ENCODE data around the gene UBE2C.

Gene UBE2C

DNA sequence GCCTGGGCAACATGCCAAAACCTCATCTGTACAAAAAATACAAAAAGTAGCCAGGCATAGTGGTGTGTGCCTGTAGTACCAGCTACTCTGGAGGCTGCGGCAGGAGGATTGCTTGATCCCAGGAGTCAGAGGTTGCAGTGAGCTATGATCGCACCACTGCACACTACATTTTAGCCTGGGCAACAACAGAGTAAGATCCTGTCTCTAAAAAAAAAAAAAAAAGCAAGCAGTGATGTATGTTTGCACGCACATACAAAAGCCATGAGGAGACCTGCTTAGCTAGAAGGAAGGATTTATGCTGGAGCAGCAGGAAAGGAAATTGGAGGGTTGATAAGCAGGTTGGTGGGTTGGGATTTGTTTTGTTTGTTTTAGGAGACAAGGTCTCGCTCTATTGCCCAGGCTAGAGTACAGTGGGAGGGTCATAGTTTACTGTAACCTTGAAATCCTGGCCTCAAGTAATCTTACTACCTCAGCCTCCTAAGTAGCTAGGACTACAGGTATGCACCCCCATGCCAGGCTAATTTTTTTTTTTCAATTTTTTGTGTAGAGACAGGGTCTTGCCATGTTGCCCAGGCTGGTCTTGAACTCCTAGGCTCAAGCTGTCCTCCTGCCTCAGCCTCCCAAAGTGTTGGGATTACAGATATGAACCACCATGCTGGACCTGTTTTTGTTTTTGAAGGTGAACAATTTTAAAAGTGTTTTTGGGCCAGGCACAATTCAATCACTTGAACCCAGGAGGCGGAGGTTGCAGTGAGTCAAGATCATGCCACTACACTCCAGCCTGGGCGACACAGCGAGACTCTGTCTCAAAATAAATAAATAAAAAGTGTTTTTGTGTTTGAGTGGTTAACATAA is 49.0 kb downstream of the UBE2C start:
- DNase-seq, result no peak

DNA sequence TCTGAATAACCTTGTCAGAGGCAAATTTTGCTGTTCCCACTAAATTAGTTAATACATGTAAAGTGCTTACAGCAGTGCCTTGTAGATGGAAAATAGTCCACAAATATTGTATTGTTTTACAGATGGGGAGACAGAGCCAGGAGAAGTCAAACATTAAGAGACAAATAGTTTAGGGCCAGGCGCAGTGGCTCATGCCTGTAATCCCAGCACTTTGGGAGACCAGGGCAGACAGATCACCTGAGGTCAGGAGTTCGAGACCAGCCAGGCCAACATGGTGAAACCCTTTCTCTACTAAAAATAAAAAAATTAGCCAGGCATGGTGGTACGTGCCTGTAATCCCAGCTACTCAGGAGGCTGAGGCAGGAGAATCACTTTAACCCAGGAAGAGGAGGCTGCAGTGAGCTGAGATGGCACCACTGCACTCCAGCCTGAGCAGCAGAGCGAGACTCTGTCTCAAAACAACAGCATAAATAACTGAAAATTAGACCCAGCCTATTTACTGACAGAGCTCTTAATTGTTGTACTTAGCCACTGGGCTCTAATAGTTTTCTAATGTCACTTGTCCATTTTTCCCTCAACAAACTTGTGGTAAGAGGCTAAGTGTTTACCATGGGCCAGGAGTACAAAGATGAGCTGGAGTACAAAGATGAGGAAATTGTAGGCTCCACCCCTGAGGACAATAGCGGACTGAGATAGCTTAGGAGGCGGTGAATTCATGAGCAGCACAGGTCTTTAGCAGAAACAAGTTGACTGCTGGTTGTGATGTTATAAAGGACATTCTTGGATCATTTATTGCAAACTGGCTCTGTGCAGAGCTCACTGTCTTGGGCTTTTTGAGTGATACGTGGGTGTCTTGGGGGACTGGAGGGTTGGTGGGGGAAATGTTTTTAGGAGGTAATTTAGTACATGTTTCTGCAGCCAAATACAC is 51.4 kb downstream of the UBE2C start:
- DNase-seq, result no peak

DNA sequence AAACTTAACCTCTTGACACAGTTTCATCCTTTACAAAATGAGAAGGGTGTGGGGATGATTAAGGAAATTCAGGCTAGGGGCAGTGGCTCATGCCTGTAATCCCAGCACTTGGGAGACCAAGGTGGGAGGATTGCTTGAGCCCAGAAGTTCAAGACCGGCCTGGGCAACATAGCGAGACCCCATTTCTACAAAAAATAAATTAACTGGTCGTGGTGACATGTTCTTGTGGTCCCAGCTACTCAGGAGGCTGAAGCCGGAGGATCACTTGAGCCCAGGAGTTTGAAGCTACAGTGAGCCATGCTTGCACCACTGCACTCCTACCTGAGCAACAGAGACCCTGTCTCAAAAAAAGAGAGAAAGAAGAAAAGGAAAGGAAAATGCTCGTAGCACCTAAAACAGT is 54.0 kb downstream of the UBE2C start:
- no peak for DNase-seq
